ENCODE results near the gene RAB1B. TPM values are rescaled to one million over a fixed set of nuclear protein-coding genes. Genes with fewer than 3 reads are reported as not detected.

Gene RAB1B
- total and polyA plus RNA-seq, 4 donors = 40.4 to 83.0 (median 51.3) TPM

- Histone ChIP-seq H3K36me3 (ENCODE audit: control insufficient read depth in 4 of 4, insufficient read depth in 3 of 4, low read depth in 1 of 4, low read length in 3 of 4) (peaks cover 0 to 28% (median 2%) of the 10 kb centered on the region in 4 donors), H3K27me3 (ENCODE audit: control insufficient read depth in 4 of 4, insufficient read depth in 4 of 4, low read length in 3 of 4) (no peaks in the 10 kb centered on the region), H3K4me1 (ENCODE audit: control insufficient read depth in 4 of 4, insufficient read depth in 4 of 4, low read length in 3 of 4) (no peaks in the 10 kb centered on the region), H3K9me3 (ENCODE audit: control insufficient read depth in 4 of 4, low read length in 3 of 4) (no peaks in the 10 kb centered on the region), H3K4me3 (ENCODE audit: low read depth in 1 of 3, low read length in 3 of 3) (no peak overlapping the region), H3K27ac (ENCODE audit: low read depth in 1 of 2, low read length in 2 of 2) (no peak overlapping the region), H3K9ac (ENCODE audit: low read depth in 1 of 2, low read length in 2 of 2) (no peak overlapping the region)
- DNase-seq (ENCODE audit: low spot score) = no peak
- TF ChIP-seq JUND (IDR thresholded peaks at IDR 0.05) = no peak
- no peak for TF ChIP-seq ZBTB33 (IDR thresholded peaks at IDR 0.05)
- TF ChIP-seq GABPA (IDR thresholded peaks at IDR 0.05 in 1 of 2, conservative IDR thresholded peaks at IDR 0.05 in 1 of 2) = no peak
- TF ChIP-seq REST (IDR thresholded peaks at IDR 0.05) = no peak
- TF ChIP-seq ATF3 (IDR thresholded peaks at IDR 0.05) = no peak
- no peak for TF ChIP-seq RXRA (IDR thresholded peaks at IDR 0.05)
- TF ChIP-seq NR2F2 (IDR thresholded peaks at IDR 0.05) = no peak
- no peak for TF ChIP-seq TAF1 (conservative IDR thresholded peaks at IDR 0.05)
- TF ChIP-seq HNF4A (conservative IDR thresholded peaks at IDR 0.05) = no peak
- no peak for TF ChIP-seq CTCF (IDR thresholded peaks at IDR 0.05; ENCODE audit: low read depth, low read length, missing input control)
- TF ChIP-seq FOXA2 (IDR thresholded peaks at IDR 0.05) = no peak
- no peak for TF ChIP-seq HNF4G (IDR thresholded peaks at IDR 0.05)
- TF ChIP-seq RAD21 (IDR thresholded peaks at IDR 0.05) = no peak
- TF ChIP-seq EGR1 (IDR thresholded peaks at IDR 0.05; ENCODE audit: low read depth in 2 of 2) = no peak
- no peak for TF ChIP-seq SP1 (IDR thresholded peaks at IDR 0.05)
- no peak for TF ChIP-seq MAX (IDR thresholded peaks at IDR 0.05)
- no peak for TF ChIP-seq YY1 (IDR thresholded peaks at IDR 0.05)
- no peak for TF ChIP-seq FOXA1 (IDR thresholded peaks at IDR 0.05)
- WGBS = 93% methylated on average over 25 of the region's 25 CpGs
These were observed 28.2 kb upstream of the RAB1B start for GRCh38 chr11:66239998-66240780.
